Measurements from ENCODE around the gene STAC2. TPM values are rescaled to one million over a fixed set of nuclear protein-coding genes. Genes with fewer than 3 reads are reported as not detected.
"Not testable (repeated sequence)": the region's sequence is repeated elsewhere in the genome, so short reads cannot be mapped to it uniquely, and the experiment has no call there.

STAC2 gene, protein sequence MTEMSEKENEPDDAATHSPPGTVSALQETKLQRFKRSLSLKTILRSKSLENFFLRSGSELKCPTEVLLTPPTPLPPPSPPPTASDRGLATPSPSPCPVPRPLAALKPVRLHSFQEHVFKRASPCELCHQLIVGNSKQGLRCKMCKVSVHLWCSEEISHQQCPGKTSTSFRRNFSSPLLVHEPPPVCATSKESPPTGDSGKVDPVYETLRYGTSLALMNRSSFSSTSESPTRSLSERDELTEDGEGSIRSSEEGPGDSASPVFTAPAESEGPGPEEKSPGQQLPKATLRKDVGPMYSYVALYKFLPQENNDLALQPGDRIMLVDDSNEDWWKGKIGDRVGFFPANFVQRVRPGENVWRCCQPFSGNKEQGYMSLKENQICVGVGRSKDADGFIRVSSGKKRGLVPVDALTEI
- total RNA-seq, result 1.4 TPM
- long read RNA-seq, partial matches to known transcripts, result 1 of 1 reads
- long read RNA-seq, other reads (novel, unspliced or antisense), result 0 of 1 reads

DNA sequence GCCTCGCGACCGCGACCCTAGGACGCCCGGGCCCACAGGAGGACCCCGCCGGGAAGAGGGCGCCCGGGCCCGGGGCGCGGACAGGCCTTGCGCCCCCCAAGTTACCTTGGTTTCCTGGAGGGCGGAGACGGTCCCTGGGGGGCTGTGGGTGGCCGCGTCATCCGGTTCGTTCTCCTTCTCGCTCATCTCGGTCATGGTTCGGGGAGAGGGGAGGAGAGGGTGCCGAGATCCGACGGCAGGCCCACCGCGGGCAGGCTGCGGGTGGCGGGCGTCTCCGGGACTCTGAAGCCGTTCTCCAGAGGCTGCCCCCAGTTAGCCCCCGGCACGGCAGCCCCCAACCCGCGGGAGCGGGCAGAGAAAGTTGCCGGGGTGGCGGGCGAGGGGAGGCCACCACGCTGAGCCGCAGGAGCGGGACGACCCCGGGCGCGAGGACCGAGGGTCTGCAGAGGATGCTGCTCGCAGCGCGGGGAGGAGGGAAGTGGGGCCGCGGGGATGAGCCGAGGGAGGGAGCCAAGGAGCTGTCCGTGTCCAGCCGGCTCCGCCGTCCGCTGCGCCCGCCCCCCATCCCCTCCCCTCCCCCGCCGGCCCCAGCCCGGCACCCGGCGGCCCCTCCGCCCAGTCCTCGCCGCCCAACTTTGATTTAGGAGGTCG lies at the start of gene STAC2:
TSS of gene STAC2 (minus strand) at position 638 of the 651 bp plus-strand sequence. CDS start at position 195, 443 bp downstream.
- intact Hi-C loops (cut with DNase I), result no loop called here
- peak; percentile 4 for ATAC-seq (ENCODE audit: poor library complexity)
- no peak for DNase-seq

GRCh38 chr17:39271546-39271945 lies 45.8 kb upstream of the STAC2 start:
- no peak for ATAC-seq (ENCODE audit: poor library complexity)
- intact Hi-C loops (cut with DNase I), result no loop called here
- no peak for DNase-seq

GRCh38 chr17:39270923-39271322 lies 45.2 kb upstream of the STAC2 start:
- DNase-seq (no peak), ATAC-seq (ENCODE audit: poor library complexity) (no peak)
- intact Hi-C loops (cut with DNase I), result no loop called here

- DNase-seq, result peak; percentile 69
- intact Hi-C loops (cut with DNase I), result no loop called here
- ATAC-seq (ENCODE audit: poor library complexity), result peak; percentile 92
Measured at GRCh38 chr17:39264119-39264518, 38.4 kb upstream of the STAC2 start.

- intact Hi-C loops (cut with DNase I), result no loop called here
- ATAC-seq (ENCODE audit: poor library complexity), result no peak
- no peak for DNase-seq
Measured at GRCh38 chr17:39261286-39261685, 35.5 kb upstream of the STAC2 start.

- ATAC-seq (ENCODE audit: poor library complexity) (no peak), DNase-seq (no peak)
- intact Hi-C loops (cut with DNase I), result no loop called here
Measured at GRCh38 chr17:39252788-39253460, 27.2 kb upstream of the STAC2 start.

- no peak for DNase-seq
- ATAC-seq (ENCODE audit: poor library complexity), result no peak
- intact Hi-C loops (cut with DNase I), result no loop called here
Measured at GRCh38 chr17:39251997-39252396, 26.3 kb upstream of the STAC2 start.

DNA sequence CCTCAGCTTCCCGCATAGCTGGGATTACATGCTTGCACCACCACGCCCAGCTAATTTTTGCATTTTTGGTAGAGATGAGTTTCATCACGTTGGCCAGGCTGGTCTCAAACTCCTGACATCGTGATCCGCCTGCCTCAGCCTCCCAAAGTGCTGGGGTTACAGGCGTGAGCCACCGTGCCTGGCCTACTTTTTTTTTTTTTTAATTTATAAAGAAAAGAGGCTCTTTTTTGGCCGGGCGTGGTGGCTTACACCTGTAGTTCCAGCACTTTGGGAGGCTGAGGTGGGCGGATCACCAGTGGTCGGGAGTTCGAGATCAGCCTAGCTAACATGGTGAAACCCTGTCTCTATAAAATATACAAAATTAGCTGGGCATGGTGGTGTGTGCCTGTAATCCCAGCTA lies 24.3 kb upstream of the STAC2 start:
- intact Hi-C loops (cut with DNase I); DNase-seq; ATAC-seq (ENCODE audit: poor library complexity): not testable (repeated sequence)

DNA sequence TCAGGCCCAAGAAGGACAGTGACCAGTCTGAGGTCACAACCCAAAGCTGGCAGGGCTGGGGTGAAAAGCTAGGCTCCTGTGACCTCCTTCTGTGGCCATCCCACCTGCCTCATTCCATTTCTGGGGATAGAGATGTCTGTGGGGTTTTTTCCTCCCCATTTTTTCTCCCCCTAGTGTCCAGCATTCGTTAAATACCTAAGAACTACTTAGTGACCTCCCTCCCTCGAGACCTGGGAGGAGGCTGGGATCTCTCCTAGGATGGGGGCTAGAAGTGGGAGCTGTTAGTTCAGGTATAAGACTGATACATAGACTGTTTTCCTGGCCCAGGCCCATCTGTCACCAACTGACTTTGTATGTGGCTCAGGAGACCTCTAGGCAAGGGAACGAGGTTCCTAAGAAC lies 20.5 kb upstream of the STAC2 start:
- DNase-seq (no peak), ATAC-seq (ENCODE audit: poor library complexity) (no peak)
- intact Hi-C loops (cut with DNase I), result no loop called here

DNA sequence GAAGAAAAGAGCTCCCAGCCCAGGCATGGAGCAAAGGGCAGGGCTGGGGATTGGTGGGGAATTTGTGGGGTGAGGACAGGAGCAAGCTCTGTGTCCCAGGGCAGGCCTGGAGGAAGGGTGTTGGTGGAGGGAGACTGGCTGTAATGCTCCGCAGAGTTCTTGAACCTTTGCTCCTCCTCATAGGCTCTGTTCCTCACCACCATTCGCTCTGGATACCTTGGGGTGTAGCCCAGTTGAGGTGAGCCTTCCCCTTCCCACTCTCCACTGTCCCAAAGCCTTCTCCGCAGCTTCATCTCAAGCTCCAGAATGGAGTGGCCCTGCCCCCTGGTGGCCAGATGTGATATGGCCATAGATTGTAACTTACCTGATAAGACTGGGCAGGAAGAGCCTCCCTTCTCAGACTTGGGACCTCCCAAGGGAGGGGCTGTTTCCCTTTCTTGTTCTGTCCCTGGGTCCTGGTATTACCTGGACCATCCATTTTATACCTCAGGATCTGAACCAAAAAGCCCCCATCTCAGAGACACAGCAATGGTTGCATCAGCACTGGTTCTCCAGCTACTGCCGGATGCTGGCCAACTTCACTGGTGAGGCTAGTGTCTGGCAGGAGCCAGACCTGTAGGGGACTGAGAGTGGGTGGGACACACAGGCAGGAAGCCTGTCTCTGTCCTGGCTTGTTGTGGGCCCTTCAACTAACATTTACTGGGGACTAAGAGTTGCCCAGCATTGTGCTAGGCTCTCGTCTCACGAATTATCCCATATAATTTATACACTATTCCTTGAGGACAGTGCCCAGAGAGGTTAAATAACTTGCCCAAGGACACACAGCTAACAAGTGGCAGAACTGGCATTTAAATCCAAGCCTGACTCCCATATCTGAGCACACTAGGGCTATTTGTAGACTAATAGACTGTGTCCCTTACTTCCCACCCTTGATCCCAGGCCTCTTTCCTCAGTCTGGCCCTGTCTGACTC lies 19.1 kb upstream of the STAC2 start:
- ATAC-seq (ENCODE audit: poor library complexity) (peak; percentile 94), DNase-seq (peak; percentile 88)
- intact Hi-C loops (cut with DNase I), result loop anchor here (5.0 kb wide), 1 partner anchor 38 kb away; no protein-coding TSS in a partner anchor

DNA sequence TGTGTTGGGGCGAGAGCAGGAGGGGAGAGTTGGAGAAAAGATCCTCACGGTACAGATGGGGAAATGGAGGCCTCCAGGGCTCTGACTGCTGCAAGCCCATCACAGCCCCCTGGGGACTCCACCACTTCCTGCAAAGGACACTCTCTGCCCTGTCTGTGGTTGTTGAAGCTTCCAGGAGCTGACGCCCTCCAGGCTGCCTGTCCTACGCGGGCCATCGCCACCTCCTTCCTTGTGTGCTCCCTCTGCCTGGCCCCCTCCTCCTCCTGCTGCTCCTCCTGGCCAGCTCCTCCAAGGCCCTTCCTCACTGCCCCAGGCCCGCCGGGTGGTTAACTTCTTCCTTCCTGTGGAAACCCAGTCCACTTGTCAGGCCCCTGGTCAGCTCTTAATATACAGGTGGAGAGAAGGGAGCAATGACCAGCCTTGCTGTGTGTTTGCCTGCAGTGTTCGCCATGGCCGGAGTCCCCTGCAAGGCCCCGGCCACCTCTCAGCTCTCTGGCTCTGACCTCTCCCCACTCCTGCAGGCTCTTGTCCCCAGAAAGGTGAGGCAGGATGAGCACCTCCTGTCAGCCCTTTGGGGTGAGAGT lies 18.4 kb upstream of the STAC2 start:
- ATAC-seq (ENCODE audit: poor library complexity) (peak; percentile 17), DNase-seq (no peak)
- intact Hi-C loops (cut with DNase I), result loop anchor here (5.0 kb wide), 1 partner anchor 37 kb away; no protein-coding TSS in a partner anchor

DNA sequence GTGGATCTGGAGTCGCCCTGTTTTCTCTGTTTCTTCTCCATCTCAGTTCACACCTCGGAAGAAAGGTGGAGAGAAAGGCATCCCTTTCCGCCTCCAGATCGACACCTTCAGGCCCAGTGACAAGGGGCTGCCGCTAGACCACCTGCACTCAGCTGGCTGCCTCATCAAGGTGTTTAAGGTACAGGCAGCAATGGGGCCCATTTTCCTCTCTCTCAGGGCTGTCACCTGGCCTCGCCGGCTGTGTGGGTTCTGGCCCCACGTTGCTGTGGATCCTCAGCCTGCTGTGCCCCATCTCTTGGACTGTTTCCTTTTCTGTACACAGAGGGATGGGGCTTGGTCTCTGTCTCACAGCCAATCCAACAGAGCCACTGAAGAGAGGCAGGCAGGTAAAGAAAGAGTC lies 17.4 kb upstream of the STAC2 start:
- no peak for DNase-seq
- no peak for ATAC-seq (ENCODE audit: poor library complexity)

DNA sequence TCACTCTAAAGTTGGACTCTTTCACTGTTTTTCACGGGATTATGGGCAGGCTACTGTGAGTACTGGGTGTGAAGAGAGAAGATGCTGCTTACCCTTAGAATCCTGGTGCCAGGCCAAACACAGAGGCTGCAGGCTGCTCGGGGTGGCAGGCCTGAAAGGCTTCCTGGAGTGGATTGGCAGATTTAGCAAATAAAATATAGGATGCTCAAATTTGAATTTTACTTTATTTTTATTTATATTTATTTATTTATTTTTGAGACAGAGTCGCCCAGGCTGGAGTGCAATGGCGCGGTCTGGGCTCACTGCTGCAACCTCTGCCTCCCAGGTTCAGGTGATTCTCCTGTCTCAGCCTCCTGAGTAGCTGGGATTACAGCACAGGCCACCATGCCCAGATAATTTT lies 14.9 kb upstream of the STAC2 start:
- ATAC-seq (ENCODE audit: poor library complexity) (no peak), DNase-seq (no peak)
- intact Hi-C loops (cut with DNase I), result loop anchor here (5.0 kb wide), 1 partner anchor 33 kb away; no protein-coding TSS in a partner anchor

More for the DNA sequence above, 17.4 kb upstream of the STAC2 start:
- intact Hi-C loops (cut with DNase I), result loop anchor here (5.0 kb wide), 1 partner anchor 36 kb away; no protein-coding TSS in a partner anchor

GRCh38 chr17:39239640-39240314 lies 14.0 kb upstream of the STAC2 start:
- ATAC-seq (ENCODE audit: poor library complexity) (peak; percentile 42), DNase-seq (peak; percentile 47)
- intact Hi-C loops (cut with DNase I), result loop anchor here (5.0 kb wide), 1 partner anchor 32 kb away; no protein-coding TSS in a partner anchor

DNA sequence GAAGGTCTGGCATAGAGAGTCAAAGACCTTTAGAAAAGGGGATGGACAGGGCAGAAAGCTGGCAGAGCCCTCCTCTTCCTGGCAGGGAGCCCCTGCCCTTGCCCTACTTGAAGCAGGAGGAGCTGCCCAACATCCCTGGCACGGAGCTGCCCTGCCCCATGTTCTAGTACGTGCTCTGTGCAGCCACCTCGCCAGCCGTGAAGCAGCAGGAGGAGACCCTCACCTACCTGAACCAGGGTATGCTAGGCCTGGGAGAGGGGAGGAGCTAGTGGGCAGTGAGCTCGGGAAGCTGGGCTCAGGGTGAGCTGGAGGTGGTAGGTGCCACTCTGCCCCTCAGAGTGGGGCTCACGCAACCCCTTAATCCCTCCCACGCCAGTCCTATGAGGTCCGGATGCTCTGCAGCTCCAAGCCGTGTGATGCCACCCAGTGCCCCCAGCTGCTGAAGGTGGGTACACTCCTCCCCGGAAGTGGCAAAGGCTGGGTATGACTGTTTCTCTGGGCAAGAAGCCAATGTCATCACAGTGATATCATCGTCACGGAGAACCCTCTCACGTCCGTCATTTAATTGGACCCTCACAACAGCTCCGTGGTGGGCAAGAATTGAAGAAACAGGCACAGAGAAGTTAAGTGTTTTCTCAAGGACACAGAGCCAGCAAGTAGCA lies 12.7 kb upstream of the STAC2 start:
- peak; percentile 80 for DNase-seq
- intact Hi-C loops (cut with DNase I), result no loop called here
- peak; percentile 84 for ATAC-seq (ENCODE audit: poor library complexity)

DNA sequence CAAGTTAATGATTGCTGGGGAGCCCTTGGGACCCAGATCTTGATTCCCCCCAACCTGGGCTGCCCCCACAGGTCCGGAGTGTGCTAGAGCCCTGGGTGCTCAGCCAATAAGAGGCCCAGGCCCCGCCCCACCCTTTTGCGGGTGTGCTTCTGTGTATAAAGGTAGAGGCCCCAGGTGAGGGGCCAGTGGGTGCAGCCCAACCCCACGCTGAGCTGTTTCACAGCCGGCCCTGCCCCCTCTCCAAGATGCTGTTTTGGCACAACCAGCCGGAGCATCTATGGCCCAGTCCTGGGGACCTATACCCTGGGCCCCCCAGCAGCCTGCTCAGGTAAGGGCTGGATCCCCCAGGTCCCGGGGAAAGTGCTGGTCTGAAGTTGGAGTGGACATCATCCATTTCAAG lies 11.8 kb upstream of the STAC2 start:
- DNase-seq (no peak), ATAC-seq (ENCODE audit: poor library complexity) (no peak)
- intact Hi-C loops (cut with DNase I), result no loop called here

DNA sequence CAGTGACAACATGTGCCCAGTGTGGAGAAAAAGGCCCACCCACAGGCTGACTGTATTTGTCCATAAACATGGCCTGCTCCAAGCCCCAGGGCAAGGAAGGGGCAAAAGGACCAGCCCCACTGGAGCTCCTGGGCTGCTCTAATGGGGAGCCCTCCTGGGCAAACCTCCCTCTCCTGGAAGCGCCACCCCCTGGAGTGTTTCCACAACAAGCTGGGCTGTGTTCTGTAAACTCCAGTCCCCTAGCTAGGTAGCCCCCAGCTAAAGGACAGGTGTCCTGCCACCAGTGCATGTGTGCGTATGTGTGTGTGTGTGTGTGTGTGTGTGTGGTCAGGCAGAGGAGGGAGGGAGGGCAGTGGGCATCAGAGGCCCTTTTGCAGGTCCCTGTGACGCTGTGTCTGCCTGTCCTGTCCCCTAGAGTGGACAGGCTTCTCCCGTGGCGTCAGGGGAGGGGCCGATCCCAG lies 11.3 kb upstream of the STAC2 start:
- no peak for ATAC-seq (ENCODE audit: poor library complexity)
- DNase-seq, result no peak
- intact Hi-C loops (cut with DNase I), result no loop called here
